IMR-90 (cell line): Measurements from ENCODE around the gene SFPQ. TPM values are rescaled to one million over a fixed set of nuclear protein-coding genes. Genes with fewer than 3 reads are reported as not detected.

Source experiments
- ATAC-seq: fragments of 200-7000 bp; cut with Tn5 transposase; 2 replicates; pipeline ENCODE4 v1.9.1; 2020; ENCODE audit warnings: low read depth, mild to moderate bottlenecking, moderate library complexity
- BruUV-seq: library from RNA; stranded (reverse); fragments of 400-500 nt; replicated peaks from 2 replicates; lab custom pipeline; 2021; lab: Mats Ljungman, UMichigan
- CTCF ChIA-PET: fragments of 300-600 bp; formaldehyde crosslinking; extraction: SDS; loops from one replicate; lab custom pipeline; 2021; ENCODE audit warnings: antibody characterized with exemption; lab: Yijun Ruan, JAX
- POLR2A ChIA-PET: fragments of 300-600 bp; sonication (Branson Sonifier 250); formaldehyde crosslinking; loops from one replicate; lab custom pipeline; 2022; ENCODE audit warnings: antibody characterized with exemption; ENCODE audit not compliant: unreplicated experiment; lab: Charles Lee
- DNase-seq: peaks from one replicate; pipeline ENCODE4 v3.0.0; 2013
- H2AFZ ChIP-seq: replicated peaks from 2 replicates; pipeline ENCODE3; 2013; ENCODE audit warnings: low read length, mild to moderate bottlenecking; ENCODE audit not compliant: poor library complexity
- H2AK5ac ChIP-seq: 2 replicates; pipeline ENCODE4 v1.6.1; 2013; ENCODE audit warnings: low read depth, low read length, inconsistent platforms
- H2AK9ac ChIP-seq: replicated peaks from 2 replicates; pipeline ENCODE3; 2013; ENCODE audit warnings: mild to moderate bottlenecking, low read depth, low read length, moderate library complexity; ENCODE audit not compliant: poor library complexity
- H2BK120ac ChIP-seq: 2 replicates; pipeline ENCODE4 v1.6.1; 2013; ENCODE audit warnings: low read depth, low read length, inconsistent platforms
- H2BK15ac ChIP-seq: 3 replicates; pipeline ENCODE4 v1.6.1; 2013; ENCODE audit warnings: low read depth, low read length, inconsistent platforms
- H2BK20ac ChIP-seq: 2 replicates; pipeline ENCODE4 v1.6.1; 2013; ENCODE audit warnings: low read depth, mild to moderate bottlenecking, inconsistent platforms, low read length, moderate library complexity
- H2BK5ac ChIP-seq: 2 replicates; pipeline ENCODE4 v1.6.1; 2013; ENCODE audit warnings: mild to moderate bottlenecking, low read depth, low read length, inconsistent platforms; ENCODE audit not compliant: poor library complexity, severe bottlenecking
- H3K14ac ChIP-seq: replicated peaks from 2 replicates; pipeline ENCODE4 v1.6.1; 2013; ENCODE audit warnings: low read depth, low read length, inconsistent platforms
- H3K18ac ChIP-seq: 2 replicates; pipeline ENCODE4 v1.6.1; 2013; ENCODE audit warnings: low read depth, low read length, control low read depth
- H3K23ac ChIP-seq: 2 replicates; pipeline ENCODE4 v1.6.1; 2013; ENCODE audit warnings: low read depth, low read length, inconsistent platforms
- H3K27ac ChIP-seq: 2 replicates; pipeline ENCODE4 v1.5.1; 2013; ENCODE audit warnings: mild to moderate bottlenecking, control low read depth, low read length; ENCODE audit not compliant: insufficient read depth
- H3K27me3 ChIP-seq: 2 replicates; pipeline ENCODE4 v1.6.1; 2013; ENCODE audit warnings: low read length; ENCODE audit not compliant: control insufficient read depth, insufficient read depth
- H3K36me3 ChIP-seq: 2 replicates; pipeline ENCODE4 v1.6.1; 2013; ENCODE audit warnings: low read length, mixed read lengths; ENCODE audit not compliant: control insufficient read depth, insufficient read depth
- H3K4ac ChIP-seq: 2 replicates; pipeline ENCODE4 v1.6.1; 2013; ENCODE audit warnings: low read depth, low read length, inconsistent platforms
- H3K4me1 ChIP-seq: 2 replicates; pipeline ENCODE4 v1.6.1; 2013; ENCODE audit warnings: low read length, mixed read lengths; ENCODE audit not compliant: control insufficient read depth, insufficient read depth
- H3K4me2 ChIP-seq: 2 replicates; pipeline ENCODE4 v1.6.1; 2013; ENCODE audit warnings: low read depth, mild to moderate bottlenecking, control low read depth, low read length, moderate library complexity
- H3K4me3 ChIP-seq: 2 replicates; pipeline ENCODE4 v1.5.1; 2013; ENCODE audit warnings: low read depth, mild to moderate bottlenecking, control low read depth, low read length, moderate library complexity; ENCODE audit not compliant: insufficient read depth
- H3K56ac ChIP-seq: 2 replicates; pipeline ENCODE4 v1.6.1; 2013; ENCODE audit warnings: low read length, inconsistent platforms; ENCODE audit not compliant: insufficient read depth; ENCODE audit errors: extremely low read depth
- H3K79me1 ChIP-seq, 2 experiments: 2 replicates each; pipeline ENCODE4 v1.6.1; 2013; ENCODE audit warnings: low read length in 2 of 2, inconsistent platforms in 1 of 2, low read depth in 1 of 2
- H3K9ac ChIP-seq: 2 replicates; pipeline ENCODE4 v1.6.1; 2013; ENCODE audit warnings: low read depth, low read length, control low read depth
- H3K9me1 ChIP-seq: 2 replicates; pipeline ENCODE4 v1.6.1; 2013; ENCODE audit warnings: low read length, inconsistent platforms; ENCODE audit not compliant: insufficient read depth
- H3K9me3 ChIP-seq: 2 replicates; pipeline ENCODE4 v1.6.1; 2013; ENCODE audit warnings: low read length; ENCODE audit not compliant: control insufficient read depth, insufficient read depth
- H4K20me1 ChIP-seq: 2 replicates; pipeline ENCODE4 v1.6.1; 2013; ENCODE audit warnings: low read length, inconsistent platforms; ENCODE audit not compliant: insufficient read depth
- H4K5ac ChIP-seq: 2 replicates; pipeline ENCODE4 v1.6.1; 2013; ENCODE audit warnings: mild to moderate bottlenecking, low read depth, low read length, control low read depth
- H4K8ac ChIP-seq, 2 experiments: 2 replicates each; pipeline ENCODE4 v1.6.1; 2013; ENCODE audit warnings: low read depth in 2 of 2, low read length in 2 of 2, control low read depth in 1 of 2, inconsistent platforms in 1 of 2
- H4K91ac ChIP-seq: 2 replicates; pipeline ENCODE4 v1.6.1; 2013; ENCODE audit warnings: low read depth, low read length, inconsistent platforms; ENCODE audit not compliant: insufficient read depth
- CHD1 ChIP-seq: IDR thresholded peaks from 2 replicates; pipeline ENCODE4 v1.6.1; 2012; ENCODE audit warnings: low read depth, low read length, improper control_type of control experiment
- FOS ChIP-seq: fragments of 150-350 bp; IDR thresholded peaks from 2 replicates; pipeline ENCODE4 v1.6.1; 2016; ENCODE audit warnings: low read depth, low read length
- NFE2L2 ChIP-seq: fragments of 150-350 bp; IDR thresholded peaks from 2 replicates; pipeline ENCODE4 v1.6.1; 2016; ENCODE audit warnings: low read depth, mild to moderate bottlenecking, low read length
- POLR2A ChIP-seq: IDR thresholded peaks from 2 replicates; pipeline ENCODE4 v1.6.1; 2012; ENCODE audit warnings: mild to moderate bottlenecking, low read depth, low read length
- RFX5 ChIP-seq: IDR thresholded peaks from 2 replicates; pipeline ENCODE4 v1.8.0; 2012; ENCODE audit warnings: low read depth, mild to moderate bottlenecking, low read length, moderate library complexity
- WGBS, 2 experiments: methylation state at CpG; one replicate each; pipeline versions ENCODE4 v1.1.5 to v1.1.7; 2013; ENCODE audit warnings: missing lambda C conversion rate in 2 of 2; ENCODE audit not compliant: insufficient read length in 1 of 2; ENCODE audit errors: extremely low coverage in 2 of 2; 5-methylcytosine and 5-hydroxymethylcytosine counted together
- dilution Hi-C: fragments of 300-500 bp; cut with HindIII; formaldehyde crosslinking; loops from one replicate; pipeline ENCODE4 v1.14.3; 2018; ENCODE audit warnings: low sequenced_read_pairs; ENCODE audit not compliant: unreplicated experiment
- in situ Hi-C: fragments of 300-500 bp; cut with MboI; formaldehyde crosslinking; loops from 3 replicates; pipeline ENCODE4 v1.14.3; 2019; ENCODE audit warnings: low sequenced_read_pairs, inconsistent platforms, mixed read lengths
- intact Hi-C: fragments of 100-400 bp; cut with micrococcal nuclease; formaldehyde crosslinking; loops from 2 replicates; pipeline ENCODE4 v1.10.0; 2022
- polyA plus RNA-seq, 3 experiments: library from polyadenylated mRNA; depleted of rRNA; stranded (reverse); fragments of >200 nt; gene quantifications; 2 replicates each; pipeline ENCODE4 v1.2.3, GENCODE V29; 2012; ENCODE audit warnings: low replicate concordance in 1 of 3
- total RNA-seq: library from RNA; depleted of rRNA; stranded (reverse); fragments of >200 nt; gene quantifications from 2 replicates; pipeline ENCODE4 v1.2.3, GENCODE V29; 2012
- TF ChIP-seq, protein P1 (sequence below): conservative IDR thresholded peaks from 2 replicates; pipeline ENCODE4 v1.5.1; 2012; ENCODE audit warnings: mild to moderate bottlenecking, low read depth, low read length, improper control_type of control experiment
- TF ChIP-seq, protein P2 (sequence below): fragments of 150-350 bp; IDR thresholded peaks from 2 replicates; pipeline ENCODE4 v1.6.1; 2017; ENCODE audit warnings: mild to moderate bottlenecking, antibody characterized with exemption, low read length, low read depth

SFPQ gene
- total and polyA plus RNA-seq, 2 of the 4 experiments (the other 2 are of a cell fraction) = 53.9 to 121 TPM

DNA sequence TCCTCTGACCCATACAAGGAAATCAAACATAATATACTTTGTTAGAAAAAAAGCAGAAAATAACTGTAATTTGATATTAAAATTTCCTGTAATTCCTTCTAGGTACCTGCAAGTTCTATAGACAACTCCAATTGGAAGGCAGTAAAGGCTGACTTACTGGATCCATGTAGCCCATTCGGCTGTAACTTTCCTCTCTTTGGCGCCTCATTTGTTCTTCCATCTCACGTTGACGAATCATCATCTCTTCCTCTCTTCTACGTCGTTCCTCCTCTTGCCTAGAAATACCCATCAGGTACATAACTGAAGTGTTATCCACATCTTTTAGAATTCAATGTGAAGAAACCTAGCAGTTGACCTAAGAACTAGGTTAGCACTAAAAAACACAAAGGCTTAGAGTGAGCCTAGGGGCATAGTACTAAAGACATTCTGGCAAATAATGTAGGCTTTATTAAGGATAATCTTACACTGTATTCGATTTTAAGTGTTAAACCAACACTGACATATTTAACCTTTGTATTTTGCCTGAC, 5.1 kb downstream of the SFPQ start:
- Histone ChIP-seq H2BK120ac (no peak overlapping the region), H2BK15ac (no peak overlapping the region), H3K9me1 (peaks cover 2% of the 10 kb centered on the region; the same call in 1 of the 2 replicates), H3K18ac (no peak overlapping the region), H2AFZ (no peak overlapping the region), H3K56ac (no peak overlapping the region), H3K4me1 (peaks cover 5% of the 10 kb centered on the region), H3K27ac (no peak overlapping the region), H2BK5ac (no peak overlapping the region), H4K91ac (no peak overlapping the region), H3K14ac (no peak overlapping the region), H3K4me2 (0 out of 2 replicates have a peak overlapping the region, but pooled peaks have one; percentile 15), H3K9ac (no peak overlapping the region), H3K4me3 (no peak overlapping the region), H2AK5ac (no peak overlapping the region), H3K9me3 (no peaks in the 10 kb centered on the region), H3K23ac (0 out of 2 replicates have a peak overlapping the region, but pooled peaks have one; percentile 24), H3K79me1 (peaks cover 21 to 45% of the 10 kb centered on the region in 2 experiments), H3K27me3 (no peaks in the 10 kb centered on the region), H4K20me1 (peaks cover 85% of the 10 kb centered on the region), H3K4ac (no peak overlapping the region), H3K36me3 (peaks cover 72% of the 10 kb centered on the region), H4K5ac (no peak overlapping the region), H2AK9ac (no peak overlapping the region), H4K8ac (no peak overlapping the region), H2BK20ac (no peak overlapping the region)
- dilution Hi-C loops (no loop called here), in situ Hi-C loops (no loop called here), intact Hi-C loops (loop anchor here (10.0 kb wide), 2 partner anchors 183 to 333 kb away; partner anchors contain the start of gene SMIM12)
- TF ChIP-seq, protein P1, sequence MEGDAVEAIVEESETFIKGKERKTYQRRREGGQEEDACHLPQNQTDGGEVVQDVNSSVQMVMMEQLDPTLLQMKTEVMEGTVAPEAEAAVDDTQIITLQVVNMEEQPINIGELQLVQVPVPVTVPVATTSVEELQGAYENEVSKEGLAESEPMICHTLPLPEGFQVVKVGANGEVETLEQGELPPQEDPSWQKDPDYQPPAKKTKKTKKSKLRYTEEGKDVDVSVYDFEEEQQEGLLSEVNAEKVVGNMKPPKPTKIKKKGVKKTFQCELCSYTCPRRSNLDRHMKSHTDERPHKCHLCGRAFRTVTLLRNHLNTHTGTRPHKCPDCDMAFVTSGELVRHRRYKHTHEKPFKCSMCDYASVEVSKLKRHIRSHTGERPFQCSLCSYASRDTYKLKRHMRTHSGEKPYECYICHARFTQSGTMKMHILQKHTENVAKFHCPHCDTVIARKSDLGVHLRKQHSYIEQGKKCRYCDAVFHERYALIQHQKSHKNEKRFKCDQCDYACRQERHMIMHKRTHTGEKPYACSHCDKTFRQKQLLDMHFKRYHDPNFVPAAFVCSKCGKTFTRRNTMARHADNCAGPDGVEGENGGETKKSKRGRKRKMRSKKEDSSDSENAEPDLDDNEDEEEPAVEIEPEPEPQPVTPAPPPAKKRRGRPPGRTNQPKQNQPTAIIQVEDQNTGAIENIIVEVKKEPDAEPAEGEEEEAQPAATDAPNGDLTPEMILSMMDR = no peak
- TF ChIP-seq POLR2A (no peak), NFE2L2 (no peak), FOS (no peak), RFX5 (no peak), CHD1 (no peak)
- TF ChIP-seq, protein P2, sequence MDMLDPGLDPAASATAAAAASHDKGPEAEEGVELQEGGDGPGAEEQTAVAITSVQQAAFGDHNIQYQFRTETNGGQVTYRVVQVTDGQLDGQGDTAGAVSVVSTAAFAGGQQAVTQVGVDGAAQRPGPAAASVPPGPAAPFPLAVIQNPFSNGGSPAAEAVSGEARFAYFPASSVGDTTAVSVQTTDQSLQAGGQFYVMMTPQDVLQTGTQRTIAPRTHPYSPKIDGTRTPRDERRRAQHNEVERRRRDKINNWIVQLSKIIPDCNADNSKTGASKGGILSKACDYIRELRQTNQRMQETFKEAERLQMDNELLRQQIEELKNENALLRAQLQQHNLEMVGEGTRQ = no peak
- POLR2A ChIA-PET = interaction anchor here (0.6 kb wide), 1 partner anchor 70 kb away, joined by 3 read pairs; no protein-coding TSS in a partner anchor
- no TSS peak for BruUV-seq
- CTCF ChIA-PET = no interaction called here
- WGBS, 2 experiments = no CpG with 5 or more reads among the region's 7 CpGs
- DNase-seq = no peak
- ATAC-seq = no peak
